MM.1S (cell line): ENCODE measurements around the gene NFATC4.

ENCODE experiments used
- DNase-seq: peaks from one replicate; pipeline ENCODE4 v3.0.0-alpha.2; 2015
- H2AFZ ChIP-seq: fragments of 300-600 bp; sonication (generic); 2 replicates; pipeline ENCODE4 v1.6.0; 2016; ENCODE audit warnings: antibody characterized with exemption, low read length
- H3F3A ChIP-seq: fragments of 300-600 bp; sonication (generic); 2 replicates; pipeline ENCODE4 v1.6.1; 2016; ENCODE audit warnings: mild to moderate bottlenecking, antibody characterized with exemption, low read length, moderate library complexity, mixed read lengths; ENCODE audit not compliant: insufficient read depth
- H3K27ac ChIP-seq: fragments of 300-600 bp; sonication (generic); 2 replicates; pipeline ENCODE4 v1.5.1; 2016; ENCODE audit warnings: mild to moderate bottlenecking, low read length
- H3K27me3 ChIP-seq: fragments of 300-600 bp; sonication (generic); replicated peaks from 2 replicates; pipeline ENCODE4 v1.6.0; 2016; ENCODE audit warnings: low read length; ENCODE audit not compliant: insufficient read depth
- H3K36me3 ChIP-seq: fragments of 300-600 bp; sonication (generic); replicated peaks from 2 replicates; pipeline ENCODE4 v1.6.1; 2016; ENCODE audit warnings: mild to moderate bottlenecking, low read length, mixed read lengths; ENCODE audit not compliant: insufficient read depth
- H3K4me1 ChIP-seq: fragments of 300-600 bp; sonication (generic); 2 replicates; pipeline ENCODE4 v1.6.1; 2016; ENCODE audit warnings: low read length, mixed read lengths
- H3K4me2 ChIP-seq: fragments of 300-600 bp; sonication (generic); 2 replicates; pipeline ENCODE4 v1.6.0; 2016; ENCODE audit warnings: low read depth, low read length
- H3K4me3 ChIP-seq: fragments of 300-600 bp; sonication (generic); 2 replicates; pipeline ENCODE4 v1.5.1; 2016; ENCODE audit warnings: low read length, mixed read lengths
- H3K79me2 ChIP-seq: fragments of 300-600 bp; sonication (generic); 2 replicates; pipeline ENCODE4 v1.6.1; 2016; ENCODE audit warnings: mixed run types, low read length, mixed read lengths
- H3K9ac ChIP-seq: fragments of 300-600 bp; sonication (generic); 2 replicates; pipeline ENCODE4 v1.6.1; 2016; ENCODE audit warnings: low read length, mixed read lengths
- H3K9me2 ChIP-seq: fragments of 300-600 bp; sonication (generic); replicated peaks from 2 replicates; pipeline ENCODE4 v1.6.1; 2016; ENCODE audit warnings: mild to moderate bottlenecking, low read length, mixed read lengths; ENCODE audit not compliant: insufficient read depth
- H3K9me3 ChIP-seq: fragments of 300-600 bp; sonication (generic); replicated peaks from 2 replicates; pipeline ENCODE4 v1.6.1; 2016; ENCODE audit warnings: mild to moderate bottlenecking, low read length, mixed read lengths; ENCODE audit not compliant: insufficient read depth
- H4K20me1 ChIP-seq: fragments of 300-600 bp; sonication (generic); 2 replicates; pipeline ENCODE4 v1.6.1; 2016; ENCODE audit warnings: mild to moderate bottlenecking, low read length, moderate library complexity, mixed read lengths; ENCODE audit not compliant: insufficient read depth
- CTCF ChIP-seq: fragments of 300-600 bp; sonication (generic); IDR thresholded peaks from 2 replicates; pipeline ENCODE4 v1.5.1; 2016; ENCODE audit warnings: antibody characterized with exemption, low read length, mixed read lengths
- EZH2 ChIP-seq: fragments of 300-600 bp; sonication (generic); optimal IDR thresholded peaks from 2 replicates; pipeline ENCODE3; 2017; ENCODE audit warnings: low read depth, mild to moderate bottlenecking, antibody characterized with exemption, low read length, mixed read lengths
- EZH2phosphoT487 ChIP-seq: fragments of 300-600 bp; sonication (generic); IDR thresholded peaks from 2 replicates; pipeline ENCODE4 v1.6.1; 2018; ENCODE audit warnings: antibody characterized with exemption, low read length

Gene NFATC4

DNA sequence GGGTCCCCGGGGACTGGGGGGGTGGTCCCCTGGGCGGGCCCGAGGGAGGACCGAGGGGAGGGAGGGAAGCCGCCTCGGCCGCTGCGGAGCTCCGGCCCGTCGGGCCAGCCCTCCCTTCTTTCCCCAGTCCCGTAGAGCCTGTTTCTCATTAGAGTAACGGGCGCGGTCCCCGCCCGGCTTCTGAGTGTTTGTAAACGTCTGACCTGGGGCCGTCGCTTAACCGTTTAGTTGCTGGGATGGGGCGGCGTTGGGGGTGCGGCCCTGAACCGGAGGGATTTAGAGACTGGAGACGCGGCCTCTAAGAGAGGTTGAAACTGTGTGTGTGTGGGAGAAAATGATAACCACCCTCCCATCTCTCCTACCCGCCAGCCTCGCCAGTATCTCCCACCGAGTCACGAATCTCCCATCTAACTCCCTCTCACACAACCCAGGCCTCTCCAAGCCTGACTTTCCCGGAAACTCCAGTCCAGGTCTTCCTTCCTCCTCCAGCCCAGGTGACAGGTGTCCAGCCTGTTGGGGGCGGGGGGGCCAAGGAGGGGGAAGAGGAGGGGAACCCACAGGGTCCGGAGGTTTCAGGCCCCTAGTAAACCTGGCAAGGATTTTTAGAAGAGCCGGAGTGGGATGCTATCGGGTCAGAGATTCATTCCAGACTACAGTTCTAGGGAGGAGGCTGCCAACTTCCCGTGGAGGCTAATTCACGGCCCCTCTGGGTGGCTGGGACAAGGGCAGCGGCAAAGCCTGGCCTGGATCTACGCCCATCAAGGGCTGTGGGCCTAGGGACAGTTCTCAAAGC lies 1.1 kb upstream of the NFATC4 start:
- H3K4me3 ChIP-seq, result peak overlapping the region; percentile 58
- no peaks in the 10 kb centered on the region for H3K9me2 ChIP-seq
- peak overlapping the region; percentile 74 for H3K9ac ChIP-seq
- TF ChIP-seq CTCF (no peak), EZH2phosphoT487 (no peak), EZH2 (no peak)
- peak; percentile 86 for DNase-seq
- no peaks in the 10 kb centered on the region for H3K9me3 ChIP-seq
- no peaks in the 10 kb centered on the region for H3K4me1 ChIP-seq
- H3K27me3 ChIP-seq, result no peaks in the 10 kb centered on the region
- H3K4me2 ChIP-seq, result peak overlapping the region; percentile 95
- no peaks in the 10 kb centered on the region for H3K79me2 ChIP-seq
- peak overlapping the region; percentile 77 for H2AFZ ChIP-seq
- H3F3A ChIP-seq, result 0 out of 2 replicates have a peak, but pooled peaks cover 3% of the 10 kb centered on the region
- peak overlapping the region; percentile 70; the same call in 1 of the 2 replicates for H3K27ac ChIP-seq
- no peaks in the 10 kb centered on the region for H3K36me3 ChIP-seq
- H4K20me1 ChIP-seq, result no peaks in the 10 kb centered on the region

- Histone ChIP-seq H3K27ac (no peak overlapping the region), H4K20me1 (no peaks in the 10 kb centered on the region), H3F3A (0 out of 2 replicates have a peak, but pooled peaks cover 3% of the 10 kb centered on the region), H3K4me3 (peak overlapping the region; percentile 40; the same call in 1 of the 2 replicates), H3K36me3 (no peaks in the 10 kb centered on the region), H3K27me3 (no peaks in the 10 kb centered on the region), H2AFZ (peak overlapping the region; percentile 51; the same call in 1 of the 2 replicates), H3K4me2 (peak overlapping the region; percentile 49; the same call in 1 of the 2 replicates), H3K9ac (no peak overlapping the region), H3K79me2 (no peaks in the 10 kb centered on the region), H3K9me3 (no peaks in the 10 kb centered on the region), H3K9me2 (no peaks in the 10 kb centered on the region), H3K4me1 (no peaks in the 10 kb centered on the region)
- no peak for TF ChIP-seq EZH2phosphoT487
- TF ChIP-seq EZH2, result no peak
- no peak for TF ChIP-seq CTCF
- no peak for DNase-seq
Observed at GRCh38 chr14:24368212-24368561, 203 bp downstream of the NFATC4 start.

DNA sequence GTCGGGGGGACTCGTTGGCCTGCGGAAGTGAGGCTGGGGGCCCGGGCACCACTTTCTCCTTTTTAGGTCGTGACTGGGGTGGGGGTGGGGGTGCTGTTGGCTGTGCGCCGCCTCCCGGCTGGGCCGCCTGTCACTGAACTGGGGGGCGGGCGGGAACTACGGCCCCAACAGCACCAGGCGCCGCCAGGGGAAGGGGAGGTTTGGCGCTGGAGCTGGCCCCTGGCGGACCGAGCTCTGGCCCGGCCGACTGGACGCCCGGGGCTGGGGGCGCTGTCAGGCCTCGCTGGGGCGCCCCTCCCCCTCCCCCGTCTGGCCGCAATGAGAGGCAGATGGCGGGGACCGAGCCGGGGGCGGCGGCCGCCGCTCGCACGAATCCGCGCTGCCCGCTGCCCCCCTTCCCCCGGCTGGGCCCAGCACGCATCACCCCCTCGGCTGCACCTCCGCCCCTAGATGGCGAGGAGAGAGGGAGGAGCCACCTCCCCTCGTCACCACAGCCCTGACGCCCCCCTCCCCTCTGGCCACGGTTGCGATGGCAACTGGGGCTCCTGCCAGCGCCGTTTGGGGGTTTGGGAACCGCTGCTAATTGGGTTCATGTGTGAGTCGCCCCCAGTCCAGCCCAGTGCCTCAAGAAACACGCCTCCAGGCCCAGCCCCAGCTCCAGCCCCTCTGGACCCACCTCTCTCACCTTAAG lies 723 bp downstream of the NFATC4 start:
- no peak overlapping the region for H3K27ac ChIP-seq
- H3K4me2 ChIP-seq, result peak overlapping the region; percentile 49; the same call in 1 of the 2 replicates
- TF ChIP-seq EZH2phosphoT487 (no peak), EZH2 (no peak), CTCF (no peak)
- H3K4me1 ChIP-seq, result no peaks in the 10 kb centered on the region
- DNase-seq, result no peak
- H4K20me1 ChIP-seq, result no peaks in the 10 kb centered on the region
- no peaks in the 10 kb centered on the region for H3K9me2 ChIP-seq
- no peaks in the 10 kb centered on the region for H3K79me2 ChIP-seq
- H3F3A ChIP-seq, result 0 out of 2 replicates have a peak, but pooled peaks cover 3% of the 10 kb centered on the region
- no peaks in the 10 kb centered on the region for H3K36me3 ChIP-seq
- no peaks in the 10 kb centered on the region for H3K27me3 ChIP-seq
- H3K9ac ChIP-seq, result no peak overlapping the region
- H2AFZ ChIP-seq, result no peak overlapping the region
- H3K4me3 ChIP-seq, result no peak overlapping the region
- no peaks in the 10 kb centered on the region for H3K9me3 ChIP-seq
